Body of pancreas (tissue), 4 donors: Measurements from ENCODE around the gene AGO3.

Experiments
- POLR2A ChIP-seq, 3 donors: fragments of 450-650 bp; IDR thresholded peaks; one replicate each; pipeline ENCODE4 v1.6.1; 2016; ENCODE audit warnings: antibody characterized with exemption in 3 of 3, mild to moderate bottlenecking in 2 of 3
- TF ChIP-seq, protein P1 (sequence below), 7 experiments: fragments of 450-650 bp in 4 of 7; fragments of 200-600 bp in 3 of 7; sonication (generic) in 3 of 7; IDR thresholded peaks; one replicate each; pipeline ENCODE4 v1.5.1; 2016 to 2019; ENCODE audit warnings: antibody characterized with exemption in 7 of 7

DNA sequence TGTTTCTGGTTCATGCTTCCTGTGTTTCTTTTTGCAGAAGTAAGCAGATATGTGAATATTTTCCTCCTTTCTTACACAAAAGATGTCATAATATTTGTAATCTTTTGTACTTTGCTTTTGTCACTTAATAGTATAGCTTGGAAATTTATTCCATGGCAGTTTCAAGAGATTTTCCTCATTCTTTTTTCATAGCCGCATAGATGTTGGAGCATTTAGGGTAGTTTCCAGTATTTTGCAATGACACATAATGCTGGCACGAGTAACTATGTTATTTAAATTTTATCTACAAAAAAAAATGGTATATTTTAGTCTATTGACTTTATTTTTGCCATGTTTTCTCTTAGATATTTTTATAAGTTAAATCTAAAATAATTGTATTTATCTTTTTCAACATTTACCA, 40.7 kb downstream of the AGO3 start:
- TF ChIP-seq, protein P1, sequence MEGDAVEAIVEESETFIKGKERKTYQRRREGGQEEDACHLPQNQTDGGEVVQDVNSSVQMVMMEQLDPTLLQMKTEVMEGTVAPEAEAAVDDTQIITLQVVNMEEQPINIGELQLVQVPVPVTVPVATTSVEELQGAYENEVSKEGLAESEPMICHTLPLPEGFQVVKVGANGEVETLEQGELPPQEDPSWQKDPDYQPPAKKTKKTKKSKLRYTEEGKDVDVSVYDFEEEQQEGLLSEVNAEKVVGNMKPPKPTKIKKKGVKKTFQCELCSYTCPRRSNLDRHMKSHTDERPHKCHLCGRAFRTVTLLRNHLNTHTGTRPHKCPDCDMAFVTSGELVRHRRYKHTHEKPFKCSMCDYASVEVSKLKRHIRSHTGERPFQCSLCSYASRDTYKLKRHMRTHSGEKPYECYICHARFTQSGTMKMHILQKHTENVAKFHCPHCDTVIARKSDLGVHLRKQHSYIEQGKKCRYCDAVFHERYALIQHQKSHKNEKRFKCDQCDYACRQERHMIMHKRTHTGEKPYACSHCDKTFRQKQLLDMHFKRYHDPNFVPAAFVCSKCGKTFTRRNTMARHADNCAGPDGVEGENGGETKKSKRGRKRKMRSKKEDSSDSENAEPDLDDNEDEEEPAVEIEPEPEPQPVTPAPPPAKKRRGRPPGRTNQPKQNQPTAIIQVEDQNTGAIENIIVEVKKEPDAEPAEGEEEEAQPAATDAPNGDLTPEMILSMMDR (IDR thresholded peaks at IDR 0.05): no peak
- TF ChIP-seq POLR2A (IDR thresholded peaks at IDR 0.05): no peak
